ENCODE measurements around the gene TREML1.
A peak's percentile ranks its signal among the peaks of the same experiment; 100 is the strongest.

- no peak for TF ChIP-seq POLR2A (IDR thresholded peaks at IDR 0.05)
- peak in 2 of 5 experiments; percentile 19 to 34 for TF ChIP-seq CTCF (IDR thresholded peaks at IDR 0.05)
- TF ChIP-seq EP300 (IDR thresholded peaks at IDR 0.05) = peak; percentile 59 to 71
These were observed 28.2 kb upstream of the TREML1 start for GRCh38 chr6:41182069-41183034.
